C4-2B (cell line): ENCODE results near the gene CCDC127.

Experiments used
- ZFX ChIP-seq: fragments of 450-650 bp; IDR thresholded peaks from 2 replicates; pipeline ENCODE4 v1.6.1; 2017
- TF ChIP-seq, protein P1 (sequence below): fragments of 450-650 bp; conservative IDR thresholded peaks from 2 replicates; pipeline ENCODE4 v1.5.1; 2017; ENCODE audit warnings: mild to moderate bottlenecking

DNA sequence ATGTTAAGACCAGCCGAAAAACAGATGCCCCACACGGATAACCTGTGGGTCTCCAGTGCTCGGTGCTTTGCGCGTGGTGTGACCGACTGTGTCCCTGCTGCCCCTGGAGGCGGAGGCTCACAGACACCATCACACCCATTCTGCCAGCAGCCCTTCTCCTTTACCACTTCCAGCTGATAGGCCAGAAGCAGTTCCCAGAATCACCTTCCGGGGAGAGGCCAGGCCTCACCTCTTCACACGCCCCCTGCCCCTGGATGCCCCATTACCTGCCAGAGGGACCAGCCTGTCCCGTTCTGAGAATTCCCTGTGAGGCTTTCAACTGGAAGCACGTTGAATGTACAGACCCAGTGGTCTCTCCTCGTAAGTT is 48.2 kb downstream of the CCDC127 start:
- TF ChIP-seq, protein P1, sequence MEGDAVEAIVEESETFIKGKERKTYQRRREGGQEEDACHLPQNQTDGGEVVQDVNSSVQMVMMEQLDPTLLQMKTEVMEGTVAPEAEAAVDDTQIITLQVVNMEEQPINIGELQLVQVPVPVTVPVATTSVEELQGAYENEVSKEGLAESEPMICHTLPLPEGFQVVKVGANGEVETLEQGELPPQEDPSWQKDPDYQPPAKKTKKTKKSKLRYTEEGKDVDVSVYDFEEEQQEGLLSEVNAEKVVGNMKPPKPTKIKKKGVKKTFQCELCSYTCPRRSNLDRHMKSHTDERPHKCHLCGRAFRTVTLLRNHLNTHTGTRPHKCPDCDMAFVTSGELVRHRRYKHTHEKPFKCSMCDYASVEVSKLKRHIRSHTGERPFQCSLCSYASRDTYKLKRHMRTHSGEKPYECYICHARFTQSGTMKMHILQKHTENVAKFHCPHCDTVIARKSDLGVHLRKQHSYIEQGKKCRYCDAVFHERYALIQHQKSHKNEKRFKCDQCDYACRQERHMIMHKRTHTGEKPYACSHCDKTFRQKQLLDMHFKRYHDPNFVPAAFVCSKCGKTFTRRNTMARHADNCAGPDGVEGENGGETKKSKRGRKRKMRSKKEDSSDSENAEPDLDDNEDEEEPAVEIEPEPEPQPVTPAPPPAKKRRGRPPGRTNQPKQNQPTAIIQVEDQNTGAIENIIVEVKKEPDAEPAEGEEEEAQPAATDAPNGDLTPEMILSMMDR = no peak
- no peak for TF ChIP-seq ZFX
